AG08395 (cell line): ENCODE measurements around the gene ATXN2.
"Not testable (repeated sequence)": the region's sequence is repeated elsewhere in the genome, so short reads cannot be mapped to it uniquely, and the experiment has no call there.

Experiments used
- DNase-seq: peaks from one replicate; pipeline ENCODE4 v3.0.0; 2012; ENCODE audit warnings: mixed read lengths, low spot score

Gene ATXN2

GRCh38 chr12:111494676-111495075 lies 104.4 kb downstream of the ATXN2 start:
- no peak for DNase-seq

- DNase-seq, result not testable (repeated sequence)
Measured at GRCh38 chr12:111492979-111493378, 106.1 kb downstream of the ATXN2 start.

- DNase-seq, result no peak
Measured at GRCh38 chr12:111488798-111489197, 110.3 kb downstream of the ATXN2 start.

- no peak for DNase-seq
Measured at GRCh38 chr12:111488271-111488670, 110.8 kb downstream of the ATXN2 start.

GRCh38 chr12:111482462-111482861 lies 116.7 kb downstream of the ATXN2 start:
- no peak for DNase-seq

GRCh38 chr12:111471236-111471635 lies 127.9 kb downstream of the ATXN2 start:
- no peak for DNase-seq

GRCh38 chr12:111469401-111469800 lies 129.7 kb downstream of the ATXN2 start:
- DNase-seq, result no peak

- no peak for DNase-seq
Measured at GRCh38 chr12:111467857-111468241, 131.3 kb downstream of the ATXN2 start.

GRCh38 chr12:111467092-111467856 lies 131.8 kb downstream of the ATXN2 start:
- no peak for DNase-seq

- peak; percentile 64 for DNase-seq
Measured at GRCh38 chr12:111462210-111462769, 136.8 kb downstream of the ATXN2 start.

- DNase-seq, result not testable (repeated sequence)
Measured at GRCh38 chr12:111460111-111460510, 139.0 kb downstream of the ATXN2 start.

- DNase-seq, result no peak
Measured at GRCh38 chr12:111458546-111459172, 140.5 kb downstream of the ATXN2 start.

- DNase-seq, result no peak
Measured at GRCh38 chr12:111457577-111457976, 141.5 kb downstream of the ATXN2 start.

GRCh38 chr12:111457071-111457470 lies 142.0 kb downstream of the ATXN2 start:
- DNase-seq, result no peak

- peak; percentile 74 for DNase-seq
Measured at GRCh38 chr12:111455448-111456320, 143.4 kb downstream of the ATXN2 start.

- no peak for DNase-seq
Measured at GRCh38 chr12:111454716-111455447, 144.2 kb downstream of the ATXN2 start.

GRCh38 chr12:111454311-111454710 lies 144.8 kb downstream of the ATXN2 start:
- DNase-seq, result no peak

- no peak for DNase-seq
Measured at GRCh38 chr12:111453071-111453989, 145.8 kb downstream of the ATXN2 start.

- peak; percentile 54 for DNase-seq
Measured at GRCh38 chr12:111451649-111452129, 147.4 kb downstream of the ATXN2 start.

GRCh38 chr12:111451232-111451631 lies 147.9 kb downstream of the ATXN2 start:
- DNase-seq, result no peak
